GM12873 (cell line): ENCODE measurements around the gene ORM2.

Source experiments
- CTCF ChIP-seq: IDR thresholded peaks from 2 replicates; pipeline ENCODE4 v1.5.1; 2012; ENCODE audit warnings: low read depth, mild to moderate bottlenecking, moderate library complexity, low read length, control low read depth; ENCODE audit not compliant: insufficient read depth; ENCODE audit errors: missing control alignments

ORM2 gene

GRCh38 chr9:114361542-114361941, 31.9 kb downstream of the ORM2 start:
- no peak for TF ChIP-seq CTCF

- no peak for TF ChIP-seq CTCF
These were observed 32.7 kb downstream of the ORM2 start for GRCh38 chr9:114362394-114362793.

GRCh38 chr9:114363424-114363823, 33.8 kb downstream of the ORM2 start:
- no peak for TF ChIP-seq CTCF

GRCh38 chr9:114364134-114365041, 34.7 kb downstream of the ORM2 start:
- TF ChIP-seq CTCF = no peak

GRCh38 chr9:114365194-114365593, 35.5 kb downstream of the ORM2 start:
- TF ChIP-seq CTCF = no peak

GRCh38 chr9:114366334-114367128, 36.9 kb downstream of the ORM2 start:
- no peak for TF ChIP-seq CTCF

GRCh38 chr9:114367366-114367765, 37.7 kb downstream of the ORM2 start:
- no peak for TF ChIP-seq CTCF
